Astrocyte (in vitro differentiated cells and primary cell): ENCODE data around the gene ETFA.

ENCODE experiments used
- CTCF ChIP-seq: IDR thresholded peaks from 2 replicates; pipeline ENCODE4 v1.5.1; 2011; ENCODE audit warnings: low read depth, mild to moderate bottlenecking, inconsistent platforms, low read length, moderate library complexity; ENCODE audit not compliant: insufficient read depth
- EZH2 ChIP-seq: IDR thresholded peaks from 2 replicates; pipeline ENCODE4 v1.6.1; 2012; ENCODE audit warnings: mild to moderate bottlenecking, low read length, inconsistent platforms; ENCODE audit not compliant: insufficient read depth

- TF ChIP-seq EZH2 (no peak), CTCF (peak; percentile 34)
Measured at GRCh38 chr15:76330080-76330680, 18.9 kb upstream of the ETFA start.
